Adrenal gland (tissue), 12 donors: ENCODE measurements around the gene OR2A25. TPM values are rescaled to one million over a fixed set of nuclear protein-coding genes. Genes with fewer than 3 reads are reported as not detected.

Source experiments
- DNase-seq, 7 donors: peaks; one replicate each; pipeline ENCODE4 v3.0.0-alpha.2; 2019 to 2020
- H3K27ac ChIP-seq, 5 donors: fragments of 200-600 bp; sonication (generic) in 4 of 5; 1 replicate in 3 of 5; 2 replicates in 2 of 5; pipeline versions ENCODE4 v1.5.1 to v1.8.0; 2016 to 2020; ENCODE audit warnings: mild to moderate bottlenecking in 1 of 5
- H3K27me3 ChIP-seq: fragments of 200-600 bp; 2 replicates; pipeline ENCODE4 v1.8.0; 2021
- H3K36me3 ChIP-seq, 2 donors: fragments of 200-600 bp; replicated peaks in 1 of 2; 1 replicate in 1 of 2; 2 replicates in 1 of 2; pipeline versions ENCODE4 v1.5.1 to v1.8.0; 2018 to 2022
- H3K4me1 ChIP-seq, 2 donors: fragments of 200-600 bp; replicated peaks in 1 of 2; 1 replicate in 1 of 2; 2 replicates in 1 of 2; pipeline versions ENCODE4 v1.5.1 to v1.8.0; 2018 to 2021
- H3K4me3 ChIP-seq, 4 donors: fragments of 200-600 bp; sonication (generic) in 3 of 4; one replicate each; pipeline ENCODE4 v1.5.1; 2016 to 2018
- H3K9me3 ChIP-seq, 3 donors: fragments of 200-600 bp; sonication (generic) in 1 of 3; replicated peaks in 1 of 3; 1 replicate in 2 of 3; 2 replicates in 1 of 3; pipeline versions ENCODE4 v1.5.1 to v1.8.0; 2016 to 2021
- CTCF ChIP-seq, 6 experiments: fragments of 450-650 bp in 4 of 6; fragments of 200-600 bp in 2 of 6; sonication (generic) in 1 of 6; IDR thresholded peaks; 1 replicate in 5 of 6; 2 replicates in 1 of 6; pipeline versions ENCODE4 v1.5.1 to v1.8.0; 2016 to 2021; ENCODE audit warnings: antibody characterized with exemption in 6 of 6, mild to moderate bottlenecking in 2 of 6, moderate library complexity in 1 of 6
- POLR2A ChIP-seq, 2 donors: fragments of 450-650 bp; IDR thresholded peaks; one replicate each; pipeline ENCODE4 v1.6.1; 2017; ENCODE audit warnings: antibody characterized with exemption in 2 of 2, mild to moderate bottlenecking in 2 of 2, moderate library complexity in 1 of 2
- WGBS, 4 donors: extraction: QIAGEN DNeasy Blood & Tissue Kit in 2 of 4; methylation state at CpG; one replicate each; pipeline versions ENCODE4 v1.1.5 to v1.1.7; 2013 to 2017; 5-methylcytosine and 5-hydroxymethylcytosine counted together
- intact Hi-C, 2 donors: fragments of 100-400 bp; cut with DNase I; formaldehyde crosslinking; loops; one replicate each; pipeline versions ENCODE4 v1.14.1 to v1.15.0; 2022 to 2023
- polyA plus RNA-seq, 3 donors: library from polyadenylated mRNA; stranded (reverse); fragments of 200-250 nt in 2 of 3; fragments of 350-450 nt in 1 of 3; fragmentation: Illumina TruSeq in 1 of 3; extraction: RNeasy Lipid Tissue Mini Kit (QIAGEN cat#74804) in 1 of 3; gene quantifications; one replicate each; pipeline ENCODE4 v1.2.3, GENCODE V29; 2013 to 2014
- small RNA-seq, 2 donors: library from RNA; depleted of rRNA; stranded (forward); fragments of <200 nt; gene quantifications; one replicate each; pipeline ENCODE3, GENCODE V24; 2016
- total RNA-seq, 9 donors: library from RNA; depleted of rRNA in 4 of 9; stranded (reverse); fragments of >200 nt in 4 of 9; fragments of 120-200 nt in 1 of 9; fragmentation: NEBNext Ultra II Directional in 1 of 9; extraction: Animal tissue kit (Norgen Biotek cat#: 25700) in 1 of 9; gene quantifications; one replicate each; pipeline versions ENCODE4 v1.1.0 to v1.2.4, GENCODE V29; 2013 to 2023
- donor health status: healthy with polysubstance abuse.
- donor health status: Bipolar disorder and iron deficiency.
- donor health status: DM: yes; HTN: yes; CAD: no.
- donor health status: DM: no; HTN: no; CAD: no.
- donor health status: DM: no; HTN: no; CAD: no.
- donor health status: DM: yes; HTN: yes; CAD: no.

Gene OR2A25
- total and polyA plus RNA-seq, 12 donors: not detected

GRCh38 chr7:144113651-144114050 lies 44.0 kb downstream of the OR2A25 start:
- no peak overlapping the region for H3K4me3 ChIP-seq
- H3K4me1 ChIP-seq: no peaks in the 10 kb centered on the region
- DNase-seq: no peak
- no peak overlapping the region for H3K27ac ChIP-seq
- H3K36me3 ChIP-seq: no peaks in the 10 kb centered on the region
- 42 to 53% (median 49%) methylated on average over 1 of the region's 1 CpG for WGBS, 4 donors
- no peaks in the 10 kb centered on the region for H3K9me3 ChIP-seq
- intact Hi-C loops: no loop called here
- TF ChIP-seq CTCF (IDR thresholded peaks at IDR 0.05) (no peak), POLR2A (IDR thresholded peaks at IDR 0.05) (no peak)
- H3K27me3 ChIP-seq: peaks cover 4% of the 10 kb centered on the region

- H3K9me3 ChIP-seq: no peaks in the 10 kb centered on the region
- no peaks in the 10 kb centered on the region for H3K36me3 ChIP-seq
- intact Hi-C loops: no loop called here
- H3K27me3 ChIP-seq: peaks cover 4% of the 10 kb centered on the region
- 40 to 66% (median 64%) methylated on average over 5 to 8 of the region's 8 CpGs for WGBS, 4 donors
- TF ChIP-seq POLR2A (IDR thresholded peaks at IDR 0.05) (no peak), CTCF (IDR thresholded peaks at IDR 0.05) (no peak)
- no peak overlapping the region for H3K27ac ChIP-seq
- no peaks in the 10 kb centered on the region for H3K4me1 ChIP-seq
- DNase-seq: no peak
- no peak overlapping the region for H3K4me3 ChIP-seq
These were observed 48.7 kb downstream of the OR2A25 start for GRCh38 chr7:144118341-144118740.

GRCh38 chr7:144122876-144123275 lies 53.3 kb downstream of the OR2A25 start, which contains the start of gene OR2A14:
TSS of gene OR2A14 (plus strand) at chr7:144123176. CDS start at chr7:144129113, 5,937 bp downstream.
- no peak within 1 kb of the TSS for H3K4me3 ChIP-seq
- TF ChIP-seq CTCF (IDR thresholded peaks at IDR 0.05) (no peak), POLR2A (IDR thresholded peaks at IDR 0.05) (no peak)
- H3K36me3 ChIP-seq: no peaks in the 10 kb centered on the region
- H3K9me3 ChIP-seq: no peaks in the 10 kb centered on the region
- no peak within 1 kb of the TSS for H3K27ac ChIP-seq
- WGBS, 4 donors: 79 to 96% (median 87%) methylated on average over 1 of the region's 1 CpG
- no peaks in the 10 kb centered on the region for H3K4me1 ChIP-seq
- no peaks in the 10 kb centered on the region for H3K27me3 ChIP-seq
- intact Hi-C loops: no loop called here
- no peak for DNase-seq

Small RNAs within 50 kb of the gene (small RNA-seq; reads per million reads assigned to genes)
- 0 reads per million in 2 donors for gene OR2A41P

Other genes starting within 250 kb of the OR2A25 start
- 100 to 1,000 TPM; 105 to 177 (median 124) TPM for gene TCAF1, start 167.6 kb upstream of the OR2A25 start, total RNA-seq
- gene TCAF1, start 167.6 kb upstream of the OR2A25 start, polyA plus RNA-seq: 100 to 1,000 TPM in 1 of 3 donors, 10 to 100 TPM in 2; 41.3 to 102 (median 63.3) TPM
- gene OR2F2, start 134.6 kb upstream of the OR2A25 start, total RNA-seq: not detected
- not detected for gene OR2F2, start 134.6 kb upstream of the OR2A25 start, polyA plus RNA-seq
- gene OR2F1, start 115.0 kb upstream of the OR2A25 start, total RNA-seq: under 1 TPM in 1 of 9 donors, not detected in 8; 0.06 TPM
- gene OR2F1, start 115.0 kb upstream of the OR2A25 start, polyA plus RNA-seq: not detected
- gene OR6B1, start 69.5 kb upstream of the OR2A25 start, total RNA-seq: not detected
- under 1 TPM in 1 of 3 donors, not detected in 2; under 0.01 TPM for gene OR6B1, start 69.5 kb upstream of the OR2A25 start, polyA plus RNA-seq
- gene OR2A5, start 20.9 kb upstream of the OR2A25 start, total RNA-seq: under 1 TPM in 1 of 9 donors, not detected in 8; under 0.01 TPM
- gene OR2A5, start 20.9 kb upstream of the OR2A25 start, polyA plus RNA-seq: not detected
- gene OR2A12, start 16.5 kb downstream of the OR2A25 start, total RNA-seq: not detected
- gene OR2A12, start 16.5 kb downstream of the OR2A25 start, polyA plus RNA-seq: not detected
- gene OR2A2, start 39.8 kb downstream of the OR2A25 start, total RNA-seq: not detected
- not detected for gene OR2A2, start 39.8 kb downstream of the OR2A25 start, polyA plus RNA-seq
- not detected for gene OR2A14, start 53.4 kb downstream of the OR2A25 start, total RNA-seq
- not detected for gene OR2A14, start 53.4 kb downstream of the OR2A25 start, polyA plus RNA-seq
- gene CTAGE4, start 113.7 kb downstream of the OR2A25 start, total RNA-seq: 1 to 10 TPM in 1 of 9 donors, under 1 TPM in 5, not detected in 3; 0.23 to 2.3 (median 0.35) TPM
- 1 to 10 TPM in 1 of 3 donors, under 1 TPM in 1, not detected in 1; 0.88 to 1.1 TPM for gene CTAGE4, start 113.7 kb downstream of the OR2A25 start, polyA plus RNA-seq
- gene ARHGEF35, start 126.0 kb downstream of the OR2A25 start, total RNA-seq: 1 to 10 TPM in 7 of 9 donors, under 1 TPM in 2; 0.44 to 2.9 (median 1.1) TPM
- gene ARHGEF35, start 126.0 kb downstream of the OR2A25 start, polyA plus RNA-seq: 1 to 10 TPM; 1.5 to 2.8 (median 1.8) TPM
- gene OR2A42, start 169.8 kb downstream of the OR2A25 start, total RNA-seq: under 1 TPM in 3 of 9 donors, not detected in 6; 0.11 to 0.18 (median 0.14) TPM
- gene OR2A42, start 169.8 kb downstream of the OR2A25 start, polyA plus RNA-seq: under 1 TPM; 0.07 to 0.16 (median 0.11) TPM
- gene OR2A7, start 195.0 kb downstream of the OR2A25 start, total RNA-seq: 1 to 10 TPM in 2 of 9 donors, under 1 TPM in 6, not detected in 1; 0.36 to 3.2 (median 0.88) TPM
- under 1 TPM in 2 of 3 donors, not detected in 1; 0.37 to 0.40 TPM for gene OR2A7, start 195.0 kb downstream of the OR2A25 start, polyA plus RNA-seq
- 1 to 10 TPM in 1 of 9 donors, under 1 TPM in 2, not detected in 6; 0.22 to 1.9 (median 0.87) TPM for gene CTAGE8, start 199.5 kb downstream of the OR2A25 start, total RNA-seq
- under 1 TPM in 2 of 3 donors, not detected in 1; 0.24 to 0.40 TPM for gene CTAGE8, start 199.5 kb downstream of the OR2A25 start, polyA plus RNA-seq
- gene OR2A1, start 242.6 kb downstream of the OR2A25 start, total RNA-seq: under 1 TPM in 3 of 9 donors, not detected in 6; 0.11 to 0.20 (median 0.14) TPM
- gene OR2A1, start 242.6 kb downstream of the OR2A25 start, polyA plus RNA-seq: under 1 TPM in 2 of 3 donors, not detected in 1; 0.13 to 0.16 TPM